Naive thymus-derived CD4-positive, alpha-beta T cell (primary cell): ENCODE data around the gene DOCK9. TPM values are rescaled to one million over a fixed set of nuclear protein-coding genes. Genes with fewer than 3 reads are reported as not detected.
A peak's percentile ranks its signal among the peaks of the same experiment; 100 is the strongest.

Experiments
- ATAC-seq: fragments of 150-1000 bp; cut with Tn5 transposase; 2 replicates; pipeline ENCODE4 v1.10.0; 2021; ENCODE audit warnings: mild to moderate bottlenecking, moderate library complexity
- CTCF ChIA-PET: fragments of 350-600 bp; sonication (Branson Sonifier 250); formaldehyde crosslinking; loops from one replicate; lab custom pipeline; 2021; ENCODE audit warnings: antibody characterized with exemption; lab: Charles Lee
- POLR2A ChIA-PET: fragments of 350-600 bp; sonication (Branson Sonifier 250); formaldehyde crosslinking; loops from one replicate; lab custom pipeline; 2021; ENCODE audit warnings: antibody characterized with exemption, inconsistent platforms; lab: Charles Lee
- DNase-seq, 9 donors: peaks; one replicate each; pipeline versions ENCODE4 v3.0.0 to v3.0.0-alpha.2; 2020 to 2022; ENCODE audit warnings: mixed read lengths in 1 of 9
- H3K27ac ChIP-seq: one replicate; pipeline ENCODE4 v1.7.0; 2013; ENCODE audit warnings: mild to moderate bottlenecking, low read depth, low read length, moderate library complexity
- H3K27me3 ChIP-seq, 2 donors: one replicate each; pipeline ENCODE4 v1.7.0; 2013; ENCODE audit warnings: low read length in 2 of 2, mild to moderate bottlenecking in 2 of 2, moderate library complexity in 2 of 2; ENCODE audit not compliant: control insufficient read depth in 2 of 2, insufficient read depth in 2 of 2
- H3K36me3 ChIP-seq, 3 experiments: 1 replicate in 2 of 3; 2 replicates in 1 of 3; pipeline ENCODE4 v1.7.0; 2013; ENCODE audit warnings: low read length in 3 of 3, mild to moderate bottlenecking in 3 of 3, moderate library complexity in 1 of 3; ENCODE audit not compliant: insufficient read depth in 3 of 3, control insufficient read depth in 2 of 3
- H3K4me1 ChIP-seq, 2 donors: one replicate each; pipeline ENCODE4 v1.7.0; 2013; ENCODE audit warnings: low read length in 2 of 2, mild to moderate bottlenecking in 2 of 2, moderate library complexity in 1 of 2; ENCODE audit not compliant: control insufficient read depth in 2 of 2, insufficient read depth in 2 of 2
- H3K4me3 ChIP-seq: 2 replicates; pipeline ENCODE4 v1.7.0; 2013; ENCODE audit warnings: mild to moderate bottlenecking, low read length
- H3K9me3 ChIP-seq, 3 experiments: 1 replicate in 2 of 3; 2 replicates in 1 of 3; pipeline ENCODE4 v1.7.0; 2013; ENCODE audit warnings: low read length in 3 of 3; ENCODE audit not compliant: control insufficient read depth in 2 of 3
- H3K27ac Mint-ChIP-seq, 9 donors: one replicate each; pipeline ENCODE4 v1.8.0; 2020 to 2022; ENCODE audit warnings: mixed read lengths in 9 of 9, mild to moderate bottlenecking in 8 of 9, moderate library complexity in 5 of 9, inconsistent platforms in 2 of 9
- H3K27me3 Mint-ChIP-seq, 5 donors: one replicate each; pipeline ENCODE4 v1.8.0; 2021 to 2022; ENCODE audit warnings: mixed read lengths in 5 of 5, mild to moderate bottlenecking in 1 of 5
- H3K36me3 Mint-ChIP-seq, 5 donors: one replicate each; pipeline ENCODE4 v1.8.0; 2020 to 2022; ENCODE audit warnings: mixed read lengths in 5 of 5, mild to moderate bottlenecking in 3 of 5, inconsistent platforms in 1 of 5
- H3K4me1 Mint-ChIP-seq, 7 donors: one replicate each; pipeline ENCODE4 v1.8.0; 2020 to 2022; ENCODE audit warnings: mixed read lengths in 7 of 7, mild to moderate bottlenecking in 3 of 7, inconsistent platforms in 1 of 7
- H3K4me3 Mint-ChIP-seq, 10 donors: one replicate each; pipeline ENCODE4 v1.8.0; 2020 to 2022; ENCODE audit warnings: mild to moderate bottlenecking in 10 of 10, mixed read lengths in 10 of 10, moderate library complexity in 6 of 10, inconsistent platforms in 2 of 10
- H3K9me3 Mint-ChIP-seq, 11 donors: one replicate each; pipeline ENCODE4 v1.8.0; 2020 to 2022; ENCODE audit warnings: mixed read lengths in 11 of 11, mild to moderate bottlenecking in 4 of 11, inconsistent platforms in 1 of 11, moderate library complexity in 1 of 11
- intact Hi-C, 2 donors: fragments of 100-400 bp; cut with micrococcal nuclease; formaldehyde crosslinking; loops; one replicate each; pipeline ENCODE4 v1.15.1; 2023
- polyA plus RNA-seq, 2 donors: library from polyadenylated mRNA; unstranded; fragments of 300-500 nt; fragmentation: Illumina TruSeq; gene quantifications; one replicate each; pipeline ENCODE4 v1.2.3, GENCODE V29; 2021
- total RNA-seq, 6 experiments: library from RNA in 5 of 6; stranded (reverse) in 5 of 6; gene quantifications; 1 replicate in 5 of 6; 2 replicates in 1 of 6; pipeline ENCODE4 v1.2.3 and lab custom pipeline; 2021 to 2026

The DOCK9 gene
- total and polyA plus RNA-seq, 7 experiments from 2014 or later, result 22.2 to 214 (median 122) TPM

DNA sequence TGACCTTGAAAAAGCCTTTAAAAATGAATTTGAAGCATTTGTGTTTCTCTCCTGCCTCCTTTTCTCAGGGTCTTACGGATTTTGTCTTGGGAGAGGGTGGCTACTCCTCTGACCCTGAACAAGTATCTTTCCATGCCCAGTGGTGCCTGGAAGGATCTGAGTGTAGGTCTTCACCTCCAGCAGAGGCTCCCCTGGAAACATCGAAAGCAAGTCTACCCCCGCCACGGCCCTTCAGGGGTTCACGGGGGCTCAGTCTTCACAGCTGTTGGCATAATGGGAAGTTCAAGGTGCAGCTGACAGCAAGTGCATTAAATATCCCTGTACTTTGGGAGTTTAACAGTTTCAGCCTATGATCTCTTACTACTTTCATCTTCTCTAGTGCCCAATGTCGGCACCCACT, 182.6 kb downstream of the DOCK9 start:
- ChIA-PET CTCF (no interaction called here), POLR2A (no interaction called here)
- Mint-ChIP-seq H3K4me1 (peaks cover 0 to 7% (median 0%) of the 10 kb centered on the region in 7 donors), H3K27me3 (no peaks in the 10 kb centered on the region), H3K4me3 (no peak overlapping the region), H3K27ac (peak overlapping the region in 1 of 9 donors; percentile 36), H3K9me3 (peaks cover 0 to 22% (median 3%) of the 10 kb centered on the region in 11 donors), H3K36me3 (peaks cover 44 to 83% (median 81%) of the 10 kb centered on the region in 5 donors)
- no peaks in the 10 kb centered on the region for H3K9me3 ChIP-seq
- ATAC-seq (no peak), DNase-seq (no peak)
- no peaks in the 10 kb centered on the region for H3K27me3 ChIP-seq
- peaks cover 8 to 66% (median 28%) of the 10 kb centered on the region in 3 experiments for H3K36me3 ChIP-seq
- H3K4me1 ChIP-seq, result no peaks in the 10 kb centered on the region
- no peak overlapping the region for H3K4me3 ChIP-seq
- intact Hi-C loops, result no loop called here
- no peak overlapping the region for H3K27ac ChIP-seq

DNA sequence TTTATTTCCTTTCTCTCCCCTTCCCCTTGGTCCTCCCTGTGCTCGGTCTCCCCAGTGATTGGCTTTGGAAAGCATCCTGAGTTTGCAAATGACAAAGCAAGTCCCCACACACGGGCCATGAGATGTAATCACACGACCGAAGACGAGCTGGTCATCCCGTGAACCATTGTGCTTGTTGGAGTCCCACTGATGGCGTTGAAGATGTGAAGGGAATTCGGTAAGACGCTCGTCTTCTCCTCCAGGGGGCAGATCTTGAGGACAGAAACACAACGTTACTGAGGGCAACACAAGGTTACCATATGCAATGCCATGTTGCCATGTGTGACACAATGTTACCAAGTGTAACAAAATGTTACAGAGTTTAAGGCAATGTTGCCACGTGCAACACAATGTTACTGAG, 183.4 kb downstream of the DOCK9 start:
- POLR2A ChIA-PET, result no interaction called here

DNA sequence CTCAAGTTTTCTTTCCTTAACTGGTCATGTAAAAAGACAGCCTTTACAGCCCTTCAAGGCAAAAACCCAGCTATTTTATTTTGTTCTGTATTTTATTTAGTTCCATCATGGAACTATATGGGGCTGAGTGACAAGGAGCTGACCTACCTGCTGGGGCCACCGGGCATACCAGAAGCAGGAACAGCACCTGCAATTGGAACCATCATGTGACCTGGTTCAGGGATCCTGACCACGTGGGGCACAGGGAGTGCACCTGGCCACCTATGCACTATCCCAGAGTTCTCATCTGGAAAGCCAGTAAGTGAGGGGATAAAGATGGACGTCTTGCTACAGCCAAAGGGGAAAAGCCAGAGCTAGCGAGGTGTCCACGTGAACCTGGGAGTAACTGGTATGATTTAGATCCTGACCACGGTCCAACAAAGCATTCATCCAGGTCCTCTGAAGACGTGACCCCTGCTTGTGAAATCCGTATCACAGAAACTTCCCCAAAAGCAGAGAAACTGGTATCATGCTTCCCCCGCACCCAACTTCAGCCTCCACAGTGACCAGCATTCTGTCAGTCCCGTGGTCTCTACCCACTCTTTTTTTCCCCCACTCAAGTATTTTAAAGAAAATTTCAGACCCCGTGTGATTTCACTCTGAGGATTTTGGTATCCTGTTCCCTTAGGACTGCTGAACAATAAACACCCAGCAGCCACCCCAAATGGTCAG, 184.9 kb downstream of the DOCK9 start:
- ChIA-PET CTCF (interaction anchor here (1.3 kb wide), 1 partner anchor 47 kb away, joined by 3 read pairs; no protein-coding TSS in a partner anchor), POLR2A (no interaction called here)
- peaks cover 38 to 62% (median 61%) of the 10 kb centered on the region in 5 donors for H3K36me3 Mint-ChIP-seq
- intact Hi-C loops, result no loop called here
- H3K27me3 Mint-ChIP-seq, result peaks cover 4 to 11% (median 9%) of the 10 kb centered on the region in 5 donors
- DNase-seq, result no peak
- Histone ChIP-seq H3K4me1 (no peaks in the 10 kb centered on the region), H3K27ac (no peak overlapping the region), H3K36me3 (peaks cover 4 to 44% (median 21%) of the 10 kb centered on the region in 3 experiments), H3K4me3 (no peak overlapping the region), H3K9me3 (no peaks in the 10 kb centered on the region), H3K27me3 (no peaks in the 10 kb centered on the region)
- peaks cover 0 to 40% (median 10%) of the 10 kb centered on the region in 11 donors for H3K9me3 Mint-ChIP-seq
- H3K4me3 Mint-ChIP-seq, result no peak overlapping the region
- H3K4me1 Mint-ChIP-seq, result peaks cover 0 to 9% (median 0%) of the 10 kb centered on the region in 7 donors
- no peak for ATAC-seq
- no peak overlapping the region for H3K27ac Mint-ChIP-seq

More for the DNA sequence above, 183.4 kb downstream of the DOCK9 start:
- CTCF ChIA-PET, result no interaction called here
- peaks cover 0 to 29% (median 5%) of the 10 kb centered on the region in 11 donors for H3K9me3 Mint-ChIP-seq
- no peak overlapping the region for H3K27ac ChIP-seq
- DNase-seq (no peak), ATAC-seq (no peak)
- H3K4me1 Mint-ChIP-seq, result peaks cover 0 to 7% (median 0%) of the 10 kb centered on the region in 7 donors
- peaks cover 6 to 59% (median 21%) of the 10 kb centered on the region in 3 experiments for H3K36me3 ChIP-seq
- H3K4me3 ChIP-seq, result no peak overlapping the region
- H3K36me3 Mint-ChIP-seq, result peaks cover 44 to 77% (median 76%) of the 10 kb centered on the region in 5 donors
- no peak overlapping the region for H3K4me3 Mint-ChIP-seq
- H3K27ac Mint-ChIP-seq, result no peak overlapping the region
- intact Hi-C loops, result no loop called here
- no peaks in the 10 kb centered on the region for H3K4me1 ChIP-seq
- H3K9me3 ChIP-seq, result no peaks in the 10 kb centered on the region
- H3K27me3 Mint-ChIP-seq, result no peaks in the 10 kb centered on the region
- no peaks in the 10 kb centered on the region for H3K27me3 ChIP-seq

DNA sequence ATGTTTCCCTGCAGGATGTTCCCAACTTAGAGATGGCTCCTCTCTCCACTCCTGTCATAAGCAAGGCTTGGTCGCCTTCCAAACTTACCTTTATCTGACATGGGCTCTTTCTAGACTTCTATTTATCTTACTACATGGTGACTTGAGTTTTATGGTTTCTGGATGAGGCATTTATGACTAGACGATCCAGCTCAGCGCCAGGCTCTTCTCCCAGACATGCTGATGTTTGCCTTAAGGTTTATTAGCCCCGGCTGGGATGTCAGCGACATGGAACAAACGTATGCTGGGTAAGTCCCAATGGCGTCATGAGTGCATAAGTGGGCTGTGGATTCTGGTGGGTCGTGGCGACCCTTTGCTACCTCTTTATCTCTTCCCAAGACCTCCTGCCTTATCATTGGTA, 185.5 kb downstream of the DOCK9 start:
- peaks cover 0 to 40% (median 13%) of the 10 kb centered on the region in 11 donors for H3K9me3 Mint-ChIP-seq
- ATAC-seq (no peak), DNase-seq (no peak)
- H3K36me3 Mint-ChIP-seq, result peaks cover 36 to 55% (median 55%) of the 10 kb centered on the region in 5 donors
- peaks cover 0 to 4% (median 0%) of the 10 kb centered on the region in 7 donors for H3K4me1 Mint-ChIP-seq
- Histone ChIP-seq H3K4me3 (no peak overlapping the region), H3K27ac (no peak overlapping the region), H3K9me3 (no peaks in the 10 kb centered on the region), H3K27me3 (no peaks in the 10 kb centered on the region), H3K36me3 (peaks cover 0 to 38% (median 18%) of the 10 kb centered on the region in 3 experiments), H3K4me1 (no peaks in the 10 kb centered on the region)
- peaks cover 4 to 17% (median 10%) of the 10 kb centered on the region in 5 donors for H3K27me3 Mint-ChIP-seq
- POLR2A ChIA-PET, result no interaction called here
- H3K27ac Mint-ChIP-seq, result no peak overlapping the region
- H3K4me3 Mint-ChIP-seq, result no peak overlapping the region
- CTCF ChIA-PET, result no interaction called here
- intact Hi-C loops, result no loop called here

DNA sequence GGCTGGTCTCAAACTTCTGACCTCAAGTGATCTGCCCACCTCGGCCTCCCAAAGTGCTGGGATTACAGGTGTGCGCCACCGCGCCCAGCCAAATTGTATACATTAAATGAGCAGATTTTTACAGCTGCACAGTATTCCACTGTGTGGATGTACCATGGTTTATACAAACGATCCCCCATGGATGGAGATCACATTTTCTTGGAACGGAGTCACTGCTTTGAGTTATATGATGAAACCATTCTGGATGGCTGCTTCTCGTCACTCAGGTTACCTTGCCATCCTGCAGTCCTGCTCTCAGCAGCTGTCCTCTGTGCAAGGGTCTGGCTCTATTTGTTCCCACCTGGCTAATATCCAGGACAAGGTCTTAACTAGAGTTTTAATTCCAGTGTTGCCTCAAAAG, 186.3 kb downstream of the DOCK9 start:
- intact Hi-C loops, result no loop called here

DNA sequence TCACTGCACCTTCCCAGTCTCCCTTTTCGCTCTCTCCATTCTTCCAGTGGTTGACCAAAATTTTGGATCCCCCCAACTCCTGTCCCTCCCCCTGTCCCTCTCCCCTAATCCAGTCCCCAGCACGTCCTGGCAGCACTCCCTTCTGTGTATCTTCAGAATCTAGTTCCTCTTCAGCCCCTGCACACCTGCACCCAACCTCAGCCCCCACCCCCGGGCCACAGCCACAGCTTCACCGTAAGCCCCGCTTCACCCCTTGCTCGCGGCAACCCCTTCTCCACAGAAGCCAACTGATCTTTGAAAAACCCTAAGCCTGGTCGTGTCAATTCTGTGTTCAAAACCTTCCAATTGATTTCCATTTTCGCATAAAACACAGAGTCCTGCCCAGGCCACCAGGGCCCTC, 189.9 kb downstream of the DOCK9 start:
- peak overlapping the region in 2 of 9 donors; percentile 6 to 62 for H3K27ac Mint-ChIP-seq
- peaks cover 8 to 14% (median 14%) of the 10 kb centered on the region in 5 donors for H3K36me3 Mint-ChIP-seq
- DNase-seq (no peak), ATAC-seq (no peak)
- Histone ChIP-seq H3K4me1 (no peaks in the 10 kb centered on the region), H3K27ac (no peak overlapping the region), H3K27me3 (no peaks in the 10 kb centered on the region), H3K36me3 (peaks cover 0 to 3% (median 0%) of the 10 kb centered on the region in 3 experiments), H3K9me3 (no peaks in the 10 kb centered on the region), H3K4me3 (no peak overlapping the region)
- H3K27me3 Mint-ChIP-seq, result peaks cover 4 to 31% (median 10%) of the 10 kb centered on the region in 5 donors
- intact Hi-C loops, result no loop called here
- peaks cover 0 to 36% (median 10%) of the 10 kb centered on the region in 11 donors for H3K9me3 Mint-ChIP-seq
- peaks cover 0 to 3% (median 0%) of the 10 kb centered on the region in 7 donors for H3K4me1 Mint-ChIP-seq
- ChIA-PET POLR2A (no interaction called here), CTCF (no interaction called here)
- H3K4me3 Mint-ChIP-seq, result no peak overlapping the region

More for the DNA sequence above, 186.3 kb downstream of the DOCK9 start:
- Mint-ChIP-seq H3K9me3 (peaks cover 0 to 40% (median 14%) of the 10 kb centered on the region in 11 donors), H3K27me3 (peaks cover 4 to 23% (median 10%) of the 10 kb centered on the region in 5 donors), H3K36me3 (peaks cover 30 to 48% (median 48%) of the 10 kb centered on the region in 5 donors), H3K4me1 (peaks cover 0 to 3% (median 0%) of the 10 kb centered on the region in 7 donors), H3K4me3 (no peak overlapping the region), H3K27ac (no peak overlapping the region)
- CTCF ChIA-PET, result no interaction called here
- no peak overlapping the region for H3K4me3 ChIP-seq
- no peaks in the 10 kb centered on the region for H3K4me1 ChIP-seq
- POLR2A ChIA-PET, result no interaction called here
- no peaks in the 10 kb centered on the region for H3K27me3 ChIP-seq
- DNase-seq (no peak), ATAC-seq (no peak)
- H3K27ac ChIP-seq, result no peak overlapping the region
- peaks cover 0 to 31% (median 11%) of the 10 kb centered on the region in 3 experiments for H3K36me3 ChIP-seq
- no peaks in the 10 kb centered on the region for H3K9me3 ChIP-seq
